Stimulated activated naive CD4-positive, alpha-beta T cell (primary cell): ENCODE data around the gene LVRN.
"Not testable (repeated sequence)": the region's sequence is repeated elsewhere in the genome, so short reads cannot be mapped to it uniquely, and the experiment has no call there.

Experiments used
- DNase-seq, 6 experiments: peaks; one replicate each; lab custom pipeline; 2025; lab: John Stamatoyannopoulos, UW

The LVRN gene, protein sequence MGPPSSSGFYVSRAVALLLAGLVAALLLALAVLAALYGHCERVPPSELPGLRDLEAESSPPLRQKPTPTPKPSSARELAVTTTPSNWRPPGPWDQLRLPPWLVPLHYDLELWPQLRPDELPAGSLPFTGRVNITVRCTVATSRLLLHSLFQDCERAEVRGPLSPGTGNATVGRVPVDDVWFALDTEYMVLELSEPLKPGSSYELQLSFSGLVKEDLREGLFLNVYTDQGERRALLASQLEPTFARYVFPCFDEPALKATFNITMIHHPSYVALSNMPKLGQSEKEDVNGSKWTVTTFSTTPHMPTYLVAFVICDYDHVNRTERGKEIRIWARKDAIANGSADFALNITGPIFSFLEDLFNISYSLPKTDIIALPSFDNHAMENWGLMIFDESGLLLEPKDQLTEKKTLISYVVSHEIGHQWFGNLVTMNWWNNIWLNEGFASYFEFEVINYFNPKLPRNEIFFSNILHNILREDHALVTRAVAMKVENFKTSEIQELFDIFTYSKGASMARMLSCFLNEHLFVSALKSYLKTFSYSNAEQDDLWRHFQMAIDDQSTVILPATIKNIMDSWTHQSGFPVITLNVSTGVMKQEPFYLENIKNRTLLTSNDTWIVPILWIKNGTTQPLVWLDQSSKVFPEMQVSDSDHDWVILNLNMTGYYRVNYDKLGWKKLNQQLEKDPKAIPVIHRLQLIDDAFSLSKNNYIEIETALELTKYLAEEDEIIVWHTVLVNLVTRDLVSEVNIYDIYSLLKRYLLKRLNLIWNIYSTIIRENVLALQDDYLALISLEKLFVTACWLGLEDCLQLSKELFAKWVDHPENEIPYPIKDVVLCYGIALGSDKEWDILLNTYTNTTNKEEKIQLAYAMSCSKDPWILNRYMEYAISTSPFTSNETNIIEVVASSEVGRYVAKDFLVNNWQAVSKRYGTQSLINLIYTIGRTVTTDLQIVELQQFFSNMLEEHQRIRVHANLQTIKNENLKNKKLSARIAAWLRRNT

DNA sequence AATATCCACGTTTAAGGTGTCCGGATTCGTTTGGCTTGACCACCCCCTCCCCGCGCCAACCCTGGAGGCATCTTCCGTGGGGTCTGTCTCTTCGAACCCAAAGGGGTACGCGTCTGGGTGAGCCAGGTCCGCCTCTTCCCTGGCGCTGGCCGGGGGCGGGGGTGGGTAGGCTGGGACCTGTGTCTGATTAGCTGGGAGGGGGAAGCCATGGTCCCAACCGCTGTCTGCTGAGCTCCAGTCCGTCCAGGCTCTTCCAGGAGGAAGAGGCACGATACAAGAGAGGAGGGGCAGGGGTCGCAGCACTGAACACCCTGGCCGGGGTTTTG is at the start of gene LVRN:
TSS of gene LVRN (plus strand) at position 237 of the 326 bp plus-strand sequence. CDS start 143 bp downstream, outside the sequence.
- DNase-seq, result no peak

DNA sequence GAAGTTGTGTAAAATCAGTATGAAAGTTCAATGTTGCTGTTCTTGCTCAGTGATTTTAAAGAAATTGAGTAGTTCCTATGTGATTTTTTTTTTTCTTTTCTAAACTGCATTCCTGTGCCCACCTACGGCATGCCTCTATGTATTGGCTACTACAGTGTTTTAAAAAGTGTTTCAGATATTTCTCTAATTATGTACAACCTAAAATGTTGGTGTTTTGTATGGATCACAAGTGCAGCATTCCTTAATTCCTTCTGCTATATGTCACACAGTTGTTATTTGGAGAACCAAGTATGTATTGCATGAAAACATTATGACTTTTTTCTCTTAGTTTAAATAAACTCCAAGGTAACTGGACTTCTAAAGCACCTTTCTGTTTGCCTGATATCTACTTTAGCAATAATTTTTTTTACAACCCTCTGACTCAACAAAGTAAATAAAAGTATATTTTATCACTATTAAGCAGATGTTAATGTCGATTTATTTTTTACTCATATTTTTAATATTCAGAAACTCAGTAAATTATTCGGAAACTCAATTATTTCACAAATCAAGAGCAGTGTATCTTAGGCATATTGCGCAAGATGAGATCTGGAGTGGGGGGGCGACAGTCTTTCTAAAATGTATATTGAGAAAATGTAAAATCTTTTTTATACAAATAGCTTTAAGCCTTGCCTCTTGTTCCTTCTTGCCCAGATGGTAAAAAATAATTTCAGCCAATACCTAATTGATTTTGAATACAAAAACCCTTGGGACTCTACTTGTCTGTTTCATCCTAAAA is 48.5 kb upstream of the LVRN start:
- not testable (repeated sequence) for DNase-seq

DNA sequence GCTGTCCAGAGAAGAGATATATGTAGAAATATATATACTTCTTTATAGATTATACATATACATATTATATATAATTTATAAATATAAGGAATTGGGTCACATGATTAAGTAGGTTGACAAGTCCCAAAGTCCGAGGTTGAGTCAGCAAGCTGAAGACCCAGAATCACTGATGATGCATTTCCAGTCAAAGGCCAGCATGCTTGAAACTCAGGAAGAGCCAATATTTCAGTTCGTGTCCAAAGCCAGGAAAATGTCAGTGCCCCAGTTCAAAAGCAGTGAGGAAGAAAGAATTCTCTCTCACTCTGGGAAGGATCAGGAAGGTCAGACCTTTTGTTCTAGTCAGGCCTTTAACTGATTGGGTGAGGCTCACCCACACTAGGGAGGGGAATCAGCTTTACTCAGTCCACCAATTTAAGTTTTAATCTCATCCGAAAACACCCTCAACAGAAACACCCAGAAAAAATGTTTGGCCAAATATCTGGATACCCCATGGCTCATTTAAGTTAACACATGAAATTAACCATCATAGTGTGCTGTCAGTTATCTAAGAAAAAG is 42.0 kb upstream of the LVRN start:
- DNase-seq, result no peak

DNA sequence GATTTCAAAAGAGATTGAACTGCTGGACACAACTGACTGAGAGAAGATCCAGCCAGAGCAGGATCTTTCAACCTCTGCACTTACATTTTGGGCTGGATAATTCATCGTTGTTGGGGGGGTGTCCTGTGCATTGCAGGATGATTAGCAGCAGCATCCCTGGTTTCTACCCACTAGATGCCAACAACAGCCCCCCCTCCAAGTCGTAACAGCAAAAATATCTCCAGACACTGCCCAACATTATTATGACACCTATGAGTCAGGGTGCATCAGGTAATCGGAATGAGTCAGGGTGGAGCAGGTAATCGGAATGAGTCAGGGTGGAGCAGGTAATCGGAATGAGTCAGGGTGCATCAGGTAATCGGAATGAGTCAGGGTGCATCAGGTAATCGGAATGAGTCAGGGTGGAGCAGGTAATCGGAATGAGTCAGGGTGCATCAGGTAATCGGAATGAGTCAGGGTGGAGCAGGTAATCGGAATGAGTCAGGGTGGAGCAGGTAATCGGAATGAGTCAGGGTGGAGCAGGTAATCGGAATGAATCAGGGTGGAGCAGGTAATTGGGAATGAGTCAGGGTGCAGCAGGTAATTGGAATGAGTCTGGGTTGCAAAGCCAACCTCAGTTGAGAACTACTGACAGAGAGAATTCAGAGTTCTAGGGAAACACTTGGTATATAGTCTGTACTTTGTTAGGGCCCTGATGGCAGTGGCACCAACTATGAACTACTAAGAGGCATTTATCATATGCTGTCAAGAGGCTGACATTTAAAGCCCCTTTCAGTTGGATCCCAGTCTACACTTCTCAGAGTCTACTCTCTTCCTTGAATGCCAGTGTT is 33.5 kb upstream of the LVRN start:
- DNase-seq, result not testable (repeated sequence)

DNA sequence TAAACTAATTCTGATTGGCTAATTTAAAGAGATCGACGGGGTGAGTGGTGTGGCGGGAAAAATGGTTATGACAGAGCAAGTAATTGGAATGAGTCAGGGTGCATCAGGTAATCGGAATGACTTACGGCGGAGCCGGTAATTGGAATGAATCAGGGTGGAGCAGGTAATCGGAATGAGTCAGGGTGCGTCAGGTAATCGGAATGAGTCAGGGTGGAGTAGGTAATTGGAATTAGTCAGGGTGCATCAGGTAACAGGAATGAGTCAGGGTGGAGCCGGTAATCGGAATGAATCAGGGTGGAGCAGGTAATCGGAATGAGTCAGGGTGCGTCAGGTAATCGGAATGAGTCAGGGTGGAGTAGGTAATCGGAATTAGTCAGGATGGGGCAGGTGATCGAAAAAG is 32.1 kb upstream of the LVRN start:
- not testable (repeated sequence) for DNase-seq

DNA sequence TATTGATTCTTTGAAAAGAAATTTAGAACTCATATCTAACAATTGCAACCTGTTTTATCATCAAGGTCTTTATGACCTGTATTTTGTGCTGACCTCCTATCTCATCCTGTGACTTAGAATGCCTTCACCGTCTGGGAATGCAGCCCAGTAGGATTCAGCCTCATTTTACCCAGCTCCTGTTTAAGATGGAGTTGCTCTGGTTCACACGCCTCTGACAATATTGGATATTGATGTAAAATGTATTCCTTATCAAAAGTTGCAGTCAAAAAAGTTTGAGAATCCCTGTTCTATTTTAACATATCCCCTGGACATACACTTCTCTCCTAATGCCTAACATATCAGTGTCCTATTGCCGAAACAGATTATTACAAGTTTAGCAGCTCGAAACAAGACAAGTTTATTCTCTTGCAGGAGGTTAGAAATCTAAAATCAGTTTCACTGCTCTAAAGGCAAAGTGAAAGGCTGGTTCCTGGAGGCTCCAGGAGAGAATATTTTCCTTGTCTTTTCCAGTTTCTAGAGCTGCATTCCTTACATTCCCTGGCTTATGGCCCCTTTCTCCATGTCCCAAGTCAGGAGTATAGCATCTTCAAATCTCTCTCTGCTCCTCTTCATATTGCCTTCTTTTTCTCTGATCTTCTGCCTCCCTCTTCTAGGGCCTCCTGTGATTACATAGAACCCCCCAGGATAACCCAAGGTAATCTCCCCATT is 31.5 kb upstream of the LVRN start:
- DNase-seq, result no peak

DNA sequence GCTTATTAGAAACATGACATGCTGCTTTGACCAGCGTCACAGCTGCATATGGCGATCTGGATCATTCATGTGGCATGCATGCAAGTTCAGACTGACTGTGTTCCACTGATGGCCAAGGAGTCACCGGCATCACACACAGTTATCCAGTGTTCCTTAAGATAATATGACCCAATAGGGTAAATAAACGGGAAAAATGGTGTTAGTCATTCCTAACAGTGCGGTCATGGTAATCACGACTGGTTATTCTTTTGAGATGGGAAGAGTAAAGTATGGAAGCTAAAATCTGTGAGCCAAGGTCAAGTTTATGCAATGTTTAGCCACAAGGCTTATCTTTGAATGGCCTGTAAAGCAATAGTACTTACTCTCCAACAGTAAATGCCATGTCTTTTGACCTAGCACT is 29.3 kb upstream of the LVRN start:
- DNase-seq, result no peak

DNA sequence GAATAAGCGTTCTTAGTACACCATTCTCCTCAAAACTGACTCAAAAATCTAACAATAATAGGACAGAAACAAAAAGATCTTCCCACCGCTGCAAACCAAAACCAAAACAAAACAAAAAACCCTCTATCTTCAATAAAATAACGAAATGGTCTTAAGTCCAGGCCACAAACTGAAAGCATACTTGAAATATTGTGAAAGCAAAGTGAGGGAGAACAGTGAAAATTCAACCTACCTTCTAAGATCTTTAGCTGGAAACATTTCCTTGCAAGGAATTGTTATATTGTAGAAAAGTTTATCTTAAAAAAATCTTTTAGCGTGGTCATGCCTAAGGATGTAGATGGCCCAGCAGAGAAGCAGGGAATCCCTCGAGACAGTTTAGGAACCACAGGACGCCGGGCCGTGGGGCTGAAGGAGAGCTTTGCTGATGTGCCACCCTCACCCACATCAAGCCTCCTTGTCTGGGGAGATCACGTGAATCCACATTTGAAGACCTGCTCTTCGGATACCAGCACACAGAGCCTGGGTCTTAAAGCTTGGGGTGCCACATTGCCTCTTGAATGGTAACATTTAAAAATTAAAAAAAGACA is 27.8 kb upstream of the LVRN start:
- no peak for DNase-seq

DNA sequence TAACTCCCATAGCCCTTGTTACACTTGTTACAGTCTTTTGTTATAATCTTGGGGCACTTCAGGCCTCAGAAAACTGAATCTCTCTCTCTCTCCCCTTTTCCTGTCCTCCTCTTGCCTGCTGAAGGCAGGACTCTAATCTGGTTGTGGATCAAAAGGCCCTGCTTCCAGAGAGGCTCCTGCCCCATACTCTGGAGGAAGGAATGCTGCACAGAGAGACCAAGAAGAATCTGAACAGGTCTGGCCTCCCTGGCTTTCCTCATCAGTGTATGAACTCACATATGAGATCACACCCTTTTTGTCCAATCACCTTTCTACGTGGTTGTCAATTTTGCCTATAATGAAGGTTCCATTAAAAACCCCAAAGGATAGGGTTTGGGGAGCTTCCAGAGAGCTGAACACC is 26.2 kb upstream of the LVRN start:
- DNase-seq, result no peak

DNA sequence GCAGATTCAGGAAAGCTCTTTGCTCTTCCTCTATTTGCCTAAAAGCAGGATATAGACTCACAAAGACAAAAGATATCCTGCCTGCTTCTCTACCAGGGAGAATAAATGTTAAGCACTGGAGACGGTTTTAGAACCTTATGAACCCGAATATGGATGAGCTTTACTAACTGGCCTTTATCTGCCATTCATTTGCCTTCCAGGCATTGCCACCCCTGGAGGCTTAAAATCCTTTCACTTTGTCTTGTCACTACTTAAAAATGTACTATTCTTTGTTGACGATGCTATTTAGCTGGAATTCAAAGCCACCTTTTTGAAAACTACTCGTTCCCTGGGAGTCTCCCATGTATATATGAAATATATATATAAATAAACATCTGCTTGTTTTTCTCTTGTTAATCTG is 23.2 kb upstream of the LVRN start:
- no peak for DNase-seq

DNA sequence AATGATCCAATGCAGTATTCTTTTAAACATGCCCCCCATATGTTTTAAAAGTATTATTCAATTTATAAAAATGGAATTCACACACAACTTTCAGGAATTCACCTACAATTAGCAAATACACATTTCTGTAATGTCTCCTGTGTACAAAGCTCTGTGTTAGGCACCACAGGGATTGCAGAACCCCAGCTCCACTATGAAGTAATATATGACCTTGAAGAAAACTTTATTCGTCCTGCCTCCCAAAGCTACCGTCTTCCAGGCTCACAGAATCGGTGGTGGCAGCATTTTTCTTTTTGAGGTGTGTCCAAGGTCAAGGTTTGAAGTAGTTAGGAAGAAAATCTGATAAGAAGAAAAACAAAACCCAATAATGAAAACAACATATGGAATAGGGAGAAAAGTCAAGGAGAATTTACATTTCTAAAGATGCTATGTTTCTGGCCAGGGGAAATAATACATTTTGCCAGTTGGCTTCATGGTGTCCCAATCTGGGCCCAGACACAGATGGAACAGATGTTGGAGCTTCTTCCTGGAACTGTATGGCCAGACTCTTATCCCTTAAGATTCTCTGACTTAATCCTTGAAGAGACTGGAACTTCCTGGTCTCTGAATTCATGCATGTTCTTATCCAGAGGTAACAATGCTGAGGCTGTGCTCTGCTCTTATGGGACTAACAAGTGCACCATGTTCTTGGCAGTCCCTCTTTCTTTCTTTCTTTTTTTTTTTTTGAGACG is 22.0 kb upstream of the LVRN start:
- no peak for DNase-seq

DNA sequence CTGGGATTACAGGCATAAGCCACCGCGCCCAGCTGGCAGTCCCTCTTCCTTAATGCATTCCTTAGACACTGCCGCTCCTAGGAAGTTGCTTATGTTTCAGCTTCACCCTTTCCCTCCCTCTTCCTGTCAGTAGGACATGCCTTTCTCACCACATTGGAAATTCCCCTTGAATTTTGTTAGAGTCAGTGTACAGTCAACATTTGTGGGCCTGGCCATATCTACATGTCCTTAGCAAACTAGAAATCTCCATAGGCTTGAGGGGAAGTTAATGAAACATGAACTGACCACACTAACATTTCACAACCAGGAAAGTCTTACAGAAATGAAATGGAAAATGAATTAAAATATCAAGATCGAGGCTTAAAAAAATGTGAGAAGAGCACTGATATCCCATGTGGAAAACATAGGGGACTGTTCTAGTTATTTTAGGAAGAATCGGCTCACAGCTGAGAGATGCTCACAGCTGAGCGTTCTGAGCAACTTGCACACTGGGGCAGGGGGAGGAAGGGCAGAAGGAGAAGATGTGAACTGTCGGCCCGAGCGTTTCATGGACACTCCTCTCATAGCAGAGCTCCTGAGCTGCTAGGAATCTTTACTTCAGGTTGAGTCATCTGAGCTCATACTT is 21.1 kb upstream of the LVRN start:
- DNase-seq, result no peak

DNA sequence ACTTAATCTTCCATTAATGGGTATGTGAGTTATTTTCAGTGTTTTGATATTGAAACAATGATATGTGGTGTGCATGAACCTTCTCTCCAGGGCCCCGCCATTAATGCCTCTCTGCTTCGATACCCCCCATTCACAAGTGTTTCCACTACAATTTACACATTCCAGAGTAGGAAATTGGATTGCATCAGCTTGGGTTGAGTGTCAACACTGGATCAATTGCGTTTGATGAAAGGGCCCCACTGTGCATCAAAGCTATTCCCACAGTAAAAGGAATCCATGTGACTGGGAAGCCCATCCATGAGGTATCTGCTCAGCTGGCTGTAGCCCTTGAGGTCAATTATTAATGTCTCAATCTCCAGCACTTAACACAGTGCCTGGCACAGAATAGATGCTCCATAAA is 17.8 kb upstream of the LVRN start:
- DNase-seq, result no peak

DNA sequence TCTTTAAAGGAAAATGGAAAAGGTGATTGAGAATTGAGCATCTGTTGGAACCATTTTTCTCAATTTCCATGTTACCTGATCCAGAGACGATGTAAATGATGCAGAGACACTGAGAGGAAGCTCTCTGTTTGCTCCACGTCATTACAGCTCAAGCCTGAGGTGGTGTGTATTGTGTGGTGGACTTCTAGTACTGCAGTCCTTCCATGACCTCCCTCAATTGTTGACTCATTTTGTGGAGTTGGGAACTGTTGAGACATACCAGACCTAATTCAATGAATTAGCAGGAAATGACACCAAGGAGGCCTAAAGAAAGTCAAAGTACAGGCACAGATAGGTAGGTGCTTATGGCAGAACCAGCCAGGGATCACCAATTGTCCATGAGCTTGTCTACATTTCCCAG is 15.6 kb upstream of the LVRN start:
- DNase-seq, result no peak

DNA sequence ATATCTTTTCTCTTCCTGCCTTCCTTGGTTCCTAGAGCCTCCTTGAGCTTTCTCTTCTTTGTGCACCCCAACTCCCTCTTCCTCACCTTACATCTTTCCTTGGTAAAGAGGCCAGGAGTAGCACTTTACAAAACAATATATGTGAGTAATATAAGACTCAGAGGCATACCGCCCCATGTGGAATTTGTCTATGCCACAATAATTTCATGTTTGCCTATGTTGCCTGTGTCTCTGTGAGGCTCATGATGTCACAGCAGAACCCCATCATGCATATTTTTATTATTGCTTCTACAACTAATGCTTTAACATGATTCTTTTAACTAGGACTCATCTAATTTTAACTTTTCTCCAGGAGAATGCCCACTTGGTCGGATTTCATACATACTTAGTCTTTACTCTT is 15.0 kb upstream of the LVRN start:
- DNase-seq, result no peak

DNA sequence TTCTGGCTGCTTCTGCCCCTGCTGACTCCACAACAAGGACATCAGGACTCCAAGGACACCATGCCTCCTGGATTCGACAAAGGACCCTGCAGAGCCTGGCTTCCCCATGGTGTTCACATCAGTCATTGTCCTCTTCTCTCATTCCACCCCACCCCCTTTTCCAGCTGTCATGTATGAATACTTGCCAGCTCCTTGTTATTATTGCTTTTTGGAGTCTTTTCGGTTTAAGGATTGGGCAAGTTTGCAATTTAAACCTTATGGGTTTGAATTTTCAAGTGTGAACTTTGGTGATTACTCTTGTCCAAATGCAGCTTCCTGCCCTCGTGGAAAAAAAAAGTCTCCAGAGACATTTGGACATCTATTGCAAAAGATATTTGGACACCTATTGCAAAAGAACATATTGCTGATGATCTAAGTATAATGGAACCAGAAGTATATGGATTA is 14.2 kb upstream of the LVRN start:
- no peak for DNase-seq

DNA sequence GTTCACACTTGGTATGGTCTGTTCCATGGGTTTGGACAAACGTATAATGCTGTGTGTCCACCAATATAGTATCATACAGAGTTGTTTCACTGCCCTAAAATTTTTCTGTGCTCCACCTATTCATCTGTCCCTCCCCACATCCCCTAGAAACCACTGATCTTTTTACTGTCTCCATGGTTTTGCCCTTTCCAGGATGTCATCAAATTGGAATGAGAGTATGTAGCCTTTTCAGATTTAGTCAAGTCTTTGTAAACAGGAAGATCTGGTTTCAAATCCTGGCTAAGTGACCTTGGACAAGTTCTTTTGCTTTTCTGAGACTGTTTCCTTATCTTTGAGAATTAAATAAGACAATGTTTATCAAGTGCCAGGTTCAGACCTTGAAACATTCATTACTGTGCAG is 13.2 kb upstream of the LVRN start:
- DNase-seq, result no peak

DNA sequence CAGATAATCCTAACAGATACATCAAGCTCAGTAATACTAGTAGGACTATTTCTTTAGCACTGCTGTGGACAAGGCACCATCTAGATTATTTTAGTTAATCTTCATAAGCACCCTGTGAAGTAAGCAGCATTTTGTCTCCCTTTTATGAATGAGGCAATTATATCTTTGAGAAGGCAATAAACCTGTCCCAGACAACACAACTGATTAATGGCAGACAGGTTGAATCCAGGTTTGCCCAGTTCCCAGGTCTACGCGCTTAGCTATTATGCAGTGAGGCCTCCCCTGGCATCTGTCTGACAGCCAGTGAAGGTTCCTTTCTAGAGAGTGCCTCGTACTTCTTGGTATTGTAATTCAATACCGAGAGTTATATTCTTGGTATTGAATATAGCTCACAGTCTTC is 9.7 kb upstream of the LVRN start:
- DNase-seq, result no peak

DNA sequence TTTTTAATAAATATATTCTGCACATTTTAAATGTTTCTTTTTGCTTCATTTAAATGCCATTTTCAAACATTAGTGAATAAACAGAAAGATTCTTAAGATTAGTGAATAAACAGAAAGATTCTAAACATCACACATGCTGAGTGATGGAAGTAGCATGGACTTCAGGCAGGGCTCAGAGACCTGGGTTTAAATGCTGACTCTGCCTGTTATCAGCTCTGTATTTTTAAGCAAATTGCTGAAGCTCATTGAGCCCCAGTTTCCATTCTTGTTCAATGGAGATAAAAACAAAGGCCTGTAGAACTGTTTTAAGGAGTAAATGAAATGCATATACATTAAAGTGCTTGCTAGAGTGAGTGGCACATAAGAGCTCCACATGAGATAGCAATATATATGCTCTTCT is 8.1 kb upstream of the LVRN start:
- DNase-seq, result no peak
